Measurements from ENCODE around the gene TLR6.

TLR6 gene

DNA sequence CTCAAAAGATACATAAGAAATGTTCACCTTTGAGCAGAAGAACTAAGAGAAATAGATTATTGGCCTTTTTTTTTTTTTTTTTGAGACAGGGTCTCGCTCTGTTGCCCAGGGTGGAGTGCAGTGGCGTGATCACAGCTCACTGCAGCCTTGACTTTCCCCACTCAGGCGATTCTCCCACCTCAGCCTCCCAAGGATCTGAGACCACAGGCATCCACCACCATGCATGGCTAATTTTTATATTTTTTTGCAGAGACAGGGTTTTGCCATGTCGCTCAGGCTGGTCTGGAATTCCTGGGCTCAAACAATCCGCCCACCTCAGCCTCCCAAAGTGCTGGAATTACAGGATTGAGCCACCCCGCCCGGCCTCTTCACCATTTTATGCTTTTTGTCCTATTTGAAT is 2.9 kb upstream of the TLR6 start:
- Histone ChIP-seq H3F3A (ENCODE audit: low read depth) (no peaks in the 10 kb centered on the region; the same call in 1 of the 2 replicates), H3K79me2 (ENCODE audit: insufficient read depth, low read length) (no peaks in the 10 kb centered on the region), H4K20me1 (ENCODE audit: insufficient read depth, low read length, poor library complexity, severe bottlenecking) (no peaks in the 10 kb centered on the region), H3K36me3 (ENCODE audit: insufficient read depth, low read length) (no peaks in the 10 kb centered on the region), H3K9me2 (replicated peaks; ENCODE audit: low read depth, low read length) (no peaks in the 10 kb centered on the region), H3K4me3 (ENCODE audit: low read length, poor library complexity, severe bottlenecking) (no peak overlapping the region), H3K9ac (ENCODE audit: low read depth, low read length, poor library complexity, severe bottlenecking) (no peak overlapping the region), H3K4me1 (ENCODE audit: insufficient read depth, low read length, poor library complexity, severe bottlenecking) (peaks cover 10% of the 10 kb centered on the region), H2AFZ (ENCODE audit: low read length) (no peak overlapping the region), H3K9me3 (ENCODE audit: insufficient read depth, low read depth, low read length) (no peaks in the 10 kb centered on the region), H3K27me3 (ENCODE audit: insufficient read depth, low read length, poor library complexity, severe bottlenecking) (no peaks in the 10 kb centered on the region), H3K4me2 (ENCODE audit: low read depth, low read length, poor library complexity, severe bottlenecking) (no peak overlapping the region)
- TF ChIP-seq CTCF (conservative IDR thresholded peaks at IDR 0.05; ENCODE audit: low read length) (no peak), EZH2phosphoT487 (IDR thresholded peaks at IDR 0.05; ENCODE audit: borderline replicate concordance) (no peak)

DNA sequence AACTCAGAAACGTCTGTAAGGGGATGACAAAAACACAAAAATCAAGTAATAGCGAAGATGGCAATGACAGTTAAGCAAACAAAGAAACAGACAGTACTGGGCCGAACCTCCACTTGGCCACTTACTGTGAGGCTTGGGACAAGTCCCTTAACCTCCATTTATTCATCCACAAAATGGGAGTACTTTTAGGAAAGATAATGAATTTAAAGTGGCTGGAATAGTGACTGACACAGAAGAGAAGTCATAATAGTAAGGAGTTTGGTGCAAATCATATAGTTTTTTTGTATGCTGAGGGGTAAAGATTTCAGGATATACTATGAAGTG is 1.4 kb upstream of the TLR6 start:
- Histone ChIP-seq H3K36me3 (ENCODE audit: insufficient read depth, low read length) (no peaks in the 10 kb centered on the region), H3K27me3 (ENCODE audit: insufficient read depth, low read length, poor library complexity, severe bottlenecking) (no peaks in the 10 kb centered on the region), H3K9me3 (ENCODE audit: insufficient read depth, low read depth, low read length) (no peaks in the 10 kb centered on the region), H3K4me2 (ENCODE audit: low read depth, low read length, poor library complexity, severe bottlenecking) (no peak overlapping the region), H3K4me3 (ENCODE audit: low read length, poor library complexity, severe bottlenecking) (no peak overlapping the region), H3K4me1 (ENCODE audit: insufficient read depth, low read length, poor library complexity, severe bottlenecking) (peaks cover 10% of the 10 kb centered on the region), H2AFZ (ENCODE audit: low read length) (no peak overlapping the region), H3K9ac (ENCODE audit: low read depth, low read length, poor library complexity, severe bottlenecking) (no peak overlapping the region), H3K79me2 (ENCODE audit: insufficient read depth, low read length) (no peaks in the 10 kb centered on the region), H4K20me1 (ENCODE audit: insufficient read depth, low read length, poor library complexity, severe bottlenecking) (no peaks in the 10 kb centered on the region), H3K9me2 (replicated peaks; ENCODE audit: low read depth, low read length) (no peaks in the 10 kb centered on the region), H3F3A (ENCODE audit: low read depth) (no peaks in the 10 kb centered on the region; the same call in 1 of the 2 replicates)
- no peak for TF ChIP-seq EZH2phosphoT487 (IDR thresholded peaks at IDR 0.05; ENCODE audit: borderline replicate concordance)
- TF ChIP-seq CTCF (conservative IDR thresholded peaks at IDR 0.05; ENCODE audit: low read length) = no peak

- Histone ChIP-seq H2AFZ (ENCODE audit: low read length) (peak overlapping the region; percentile 69), H3K4me3 (ENCODE audit: low read length, poor library complexity, severe bottlenecking) (peak overlapping the region; percentile 63), H3K4me2 (ENCODE audit: low read depth, low read length, poor library complexity, severe bottlenecking) (peak overlapping the region; percentile 77), H3K36me3 (ENCODE audit: insufficient read depth, low read length) (no peaks in the 10 kb centered on the region), H3K9me2 (replicated peaks; ENCODE audit: low read depth, low read length) (no peaks in the 10 kb centered on the region), H3F3A (ENCODE audit: low read depth) (no peaks in the 10 kb centered on the region; the same call in 1 of the 2 replicates), H3K27me3 (ENCODE audit: insufficient read depth, low read length, poor library complexity, severe bottlenecking) (no peaks in the 10 kb centered on the region), H4K20me1 (ENCODE audit: insufficient read depth, low read length, poor library complexity, severe bottlenecking) (no peaks in the 10 kb centered on the region), H3K79me2 (ENCODE audit: insufficient read depth, low read length) (no peaks in the 10 kb centered on the region), H3K4me1 (ENCODE audit: insufficient read depth, low read length, poor library complexity, severe bottlenecking) (peaks cover 10% of the 10 kb centered on the region), H3K9ac (ENCODE audit: low read depth, low read length, poor library complexity, severe bottlenecking) (no peak overlapping the region), H3K9me3 (ENCODE audit: insufficient read depth, low read depth, low read length) (no peaks in the 10 kb centered on the region)
- TF ChIP-seq EZH2phosphoT487 (IDR thresholded peaks at IDR 0.05; ENCODE audit: borderline replicate concordance) (no peak), CTCF (conservative IDR thresholded peaks at IDR 0.05; ENCODE audit: low read length) (no peak)
These were observed 908 bp upstream of the TLR6 start for GRCh38 chr4:38857354-38858096.

Measured in Loucy (cell line).